Keratinocyte (primary cell): ENCODE measurements around the gene DUSP23. TPM values are rescaled to one million over a fixed set of nuclear protein-coding genes. Genes with fewer than 3 reads are reported as not detected.

ENCODE experiments used
- DNase-seq: peaks from one replicate; pipeline ENCODE4 v3.0.0-alpha.2; 2011; ENCODE audit warnings: low read depth, missing footprints, low spot score
- FAIRE-seq: peaks from 2 replicates; lab custom pipeline; 2011; peaks lifted over from hg19 to GRCh38; lab: Jason Lieb, UNC
- H2AFZ ChIP-seq: 2 replicates; pipeline ENCODE4 v1.6.0; 2012; ENCODE audit warnings: low read length, control low read depth, inconsistent platforms; ENCODE audit not compliant: control insufficient read depth
- H3K27ac ChIP-seq: 2 replicates; pipeline ENCODE4 v1.5.1; 2011; ENCODE audit warnings: low read length; ENCODE audit not compliant: control insufficient read depth, insufficient read depth
- H3K27me3 ChIP-seq: 3 replicates; pipeline ENCODE4 v1.6.0; 2011; ENCODE audit warnings: low read length; ENCODE audit not compliant: control insufficient read depth, insufficient read depth; ENCODE audit errors: extremely low read depth
- H3K36me3 ChIP-seq, 2 experiments: 2 replicates in 1 of 2; 3 replicates in 1 of 2; pipeline ENCODE4 v1.5.1; 2011; ENCODE audit warnings: low read length in 2 of 2, mild to moderate bottlenecking in 1 of 2; ENCODE audit not compliant: control insufficient read depth in 2 of 2, insufficient read depth in 2 of 2; ENCODE audit errors: extremely low read depth in 1 of 2
- H3K4me1 ChIP-seq: 3 replicates; pipeline ENCODE4 v1.5.1; 2011; ENCODE audit warnings: low read length; ENCODE audit not compliant: control insufficient read depth, insufficient read depth; ENCODE audit errors: extremely low read depth
- H3K4me2 ChIP-seq: 3 replicates; pipeline ENCODE4 v1.6.0; 2011; ENCODE audit warnings: low read depth, low read length; ENCODE audit not compliant: control insufficient read depth, insufficient read depth; ENCODE audit errors: extremely low read depth
- H3K4me3 ChIP-seq, 3 experiments: fragments of 200-600 bp in 1 of 3; sonication (generic) in 1 of 3; 2 replicates in 2 of 3; 3 replicates in 1 of 3; pipeline ENCODE4 v1.5.1; 2011 to 2016; ENCODE audit warnings: low read length in 3 of 3, mild to moderate bottlenecking in 3 of 3, control low read depth in 2 of 3, inconsistent platforms in 1 of 3, low read depth in 1 of 3, mixed read lengths in 1 of 3, mixed run types in 1 of 3, moderate library complexity in 1 of 3; ENCODE audit not compliant: control insufficient read depth in 2 of 3, insufficient read depth in 2 of 3; ENCODE audit errors: extremely low read depth in 1 of 3
- H3K79me2 ChIP-seq: 2 replicates; pipeline ENCODE4 v1.6.0; 2012; ENCODE audit warnings: low read length; ENCODE audit not compliant: control insufficient read depth, insufficient read depth
- H3K9ac ChIP-seq: 3 replicates; pipeline ENCODE4 v1.6.0; 2011; ENCODE audit warnings: low read length; ENCODE audit not compliant: control insufficient read depth, insufficient read depth; ENCODE audit errors: extremely low read depth
- H3K9me1 ChIP-seq: 3 replicates; pipeline ENCODE4 v1.6.0; 2011; ENCODE audit warnings: low read length; ENCODE audit not compliant: control insufficient read depth, insufficient read depth; ENCODE audit errors: extremely low read depth
- H3K9me3 ChIP-seq: 2 replicates; pipeline ENCODE4 v1.5.1; 2012; ENCODE audit warnings: low read depth, low read length; ENCODE audit not compliant: control insufficient read depth
- H4K20me1 ChIP-seq: 3 replicates; pipeline ENCODE4 v1.6.0; 2011; ENCODE audit warnings: low read length; ENCODE audit not compliant: control insufficient read depth, insufficient read depth; ENCODE audit errors: extremely low read depth
- CTCF ChIP-seq, 3 experiments: IDR thresholded peaks in 1 of 3; conservative IDR thresholded peaks in 1 of 3; optimal IDR thresholded peaks in 1 of 3; 2 replicates in 2 of 3; 3 replicates in 1 of 3; pipeline versions ENCODE3 to v1.5.1; 2011; ENCODE audit warnings: low read length in 3 of 3, mild to moderate bottlenecking in 3 of 3, moderate library complexity in 2 of 3, control low read depth in 1 of 3, inconsistent platforms in 1 of 3; ENCODE audit not compliant: insufficient read depth in 2 of 3; ENCODE audit errors: extremely low read depth in 1 of 3
- EZH2 ChIP-seq: IDR thresholded peaks from one replicate; pipeline ENCODE4 v1.6.1; 2012; ENCODE audit warnings: inconsistent platforms, mild to moderate bottlenecking, low read length, moderate library complexity
- dilution Hi-C: fragments of 300-500 bp; cut with MboI; formaldehyde crosslinking; loops from one replicate; pipeline ENCODE4 v1.7.0; 2020; ENCODE audit warnings: low sequenced_read_pairs; ENCODE audit not compliant: extremely low pct_ligation_motif_present
- polyA plus RNA-seq, 5 experiments: library from polyadenylated mRNA; depleted of rRNA in 3 of 5; stranded (reverse) in 3 of 5; stranded (forward) in 1 of 5; unstranded in 1 of 5; fragments of >200 nt; gene quantifications; 1 replicate in 1 of 5; 2 replicates in 3 of 5; 3 replicates in 1 of 5; pipeline versions ENCODE4 v1.2.1 to v1.2.3, GENCODE V29; 2011 to 2012; ENCODE audit warnings: missing spikeins in 2 of 5, low read depth in 1 of 5, low replicate concordance in 1 of 5

Gene DUSP23
- polyA plus RNA-seq, 1 donor (not counting 4 experiments of a cell fraction or from before 2014, with no cell fraction given): 35.0 TPM

DNA sequence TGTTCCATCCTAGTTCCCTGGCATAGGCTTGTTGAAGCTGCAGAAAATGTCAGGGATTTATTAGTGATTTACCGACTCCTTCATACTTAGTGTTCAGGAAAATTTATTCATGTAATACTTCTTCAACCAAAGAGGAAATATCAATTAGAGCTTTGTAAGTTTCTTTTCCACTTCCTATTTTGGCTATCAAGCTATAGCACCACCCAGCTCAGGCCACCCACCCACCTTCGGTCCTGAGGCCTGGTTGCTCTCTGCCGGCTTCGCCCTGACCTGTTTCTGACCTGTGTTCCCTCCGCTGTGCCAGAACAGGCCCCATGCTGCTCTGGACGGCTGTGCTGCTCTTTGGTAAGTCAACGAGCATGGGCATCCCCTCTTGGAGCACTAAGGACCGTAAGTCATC, 21.3 kb downstream of the DUSP23 start, which contains the start of gene FCRL6:
FCRL6 (plus strand) TSS at position 250 of the 400 bp plus-strand sequence; CDS start at position 315, 65 bp downstream.
- Histone ChIP-seq H3K9me1 (no peaks in the 10 kb centered on the region), H3K27me3 (no peaks in the 10 kb centered on the region), H3K4me1 (no peaks in the 10 kb centered on the region), H3K27ac (no peak within 1 kb of the TSS), H3K4me3 (no peak within 1 kb of the TSS), H3K79me2 (no peaks in the 10 kb centered on the region), H3K4me2 (no peak within 1 kb of the TSS), H3K36me3 (no peaks in the 10 kb centered on the region), H2AFZ (no peak within 1 kb of the TSS), H3K9me3 (no peaks in the 10 kb centered on the region), H4K20me1 (no peaks in the 10 kb centered on the region), H3K9ac (no peak within 1 kb of the TSS)
- DNase-seq (no peak), FAIRE-seq (no peak)
- dilution Hi-C loops: no loop called here
- TF ChIP-seq EZH2 (no peak), CTCF (optimal IDR thresholded peaks at IDR 0.05 in 1 of 3, IDR thresholded peaks at IDR 0.05 in 1 of 3, conservative IDR thresholded peaks at IDR 0.05 in 1 of 3; ENCODE audit: extremely low read depth in 1 of 3, insufficient read depth in 2 of 3, low read length in 3 of 3) (no peak)

DNA sequence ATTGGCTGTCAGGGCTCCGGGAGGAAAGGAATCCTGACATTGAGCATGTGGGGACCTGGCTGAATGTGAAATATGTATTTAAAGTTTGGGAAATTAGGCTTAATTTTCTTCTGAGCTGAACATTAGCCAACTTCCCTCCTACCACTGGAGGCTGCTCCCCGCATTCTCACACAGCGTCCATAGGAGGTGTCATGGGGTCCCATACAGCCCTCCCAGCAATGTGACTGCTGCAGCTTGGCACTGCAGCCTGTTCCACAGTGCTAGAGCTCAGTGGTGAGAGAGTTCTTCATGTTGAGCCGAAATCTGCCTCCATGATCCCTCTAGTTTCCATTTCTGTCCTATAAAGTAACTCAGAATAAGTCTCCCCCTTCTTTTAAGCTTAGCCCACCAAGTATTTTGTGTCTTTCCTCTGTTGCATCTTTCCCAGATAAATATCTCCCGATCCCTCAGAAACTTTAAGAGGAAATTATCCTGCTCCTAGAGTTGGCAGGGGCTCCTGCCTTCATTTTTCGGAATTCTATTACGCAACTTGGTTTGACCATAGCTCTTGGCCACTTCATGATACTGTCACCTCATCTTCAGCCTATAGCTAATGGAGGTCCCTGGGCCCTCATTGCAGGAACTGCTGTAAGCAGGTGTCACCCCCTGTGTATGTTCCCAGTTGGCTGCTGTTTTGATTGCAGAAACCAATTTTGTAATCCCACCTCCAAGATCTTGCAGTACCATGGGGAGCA, 23.4 kb downstream of the DUSP23 start:
- Histone ChIP-seq H3K4me2 (no peak overlapping the region), H3K4me3 (no peak overlapping the region), H3K9me1 (no peaks in the 10 kb centered on the region), H3K27me3 (no peaks in the 10 kb centered on the region), H3K4me1 (no peaks in the 10 kb centered on the region), H3K9me3 (no peaks in the 10 kb centered on the region), H4K20me1 (no peaks in the 10 kb centered on the region), H3K9ac (no peak overlapping the region), H3K79me2 (no peaks in the 10 kb centered on the region), H3K27ac (no peak overlapping the region), H2AFZ (no peak overlapping the region), H3K36me3 (no peaks in the 10 kb centered on the region)
- FAIRE-seq: no peak
- DNase-seq: no peak
- no peak for TF ChIP-seq CTCF (optimal IDR thresholded peaks at IDR 0.05 in 1 of 3, IDR thresholded peaks at IDR 0.05 in 1 of 3, conservative IDR thresholded peaks at IDR 0.05 in 1 of 3; ENCODE audit: extremely low read depth in 1 of 3, insufficient read depth in 2 of 3, low read length in 3 of 3)
- no peak for TF ChIP-seq EZH2
- dilution Hi-C loops: no loop called here
